ENCODE data around the gene SMIM43. TPM values are rescaled to one million over a fixed set of nuclear protein-coding genes. Genes with fewer than 3 reads are reported as not detected.
A peak's percentile ranks its signal among the peaks of the same experiment; 100 is the strongest.
"Not testable (repeated sequence)": the region's sequence is repeated elsewhere in the genome, so short reads cannot be mapped to it uniquely, and the experiment has no call there.

The SMIM43 gene
- total RNA-seq, 1 donor, result 0.43 TPM

- no peak for TF ChIP-seq CTCF (IDR thresholded peaks at IDR 0.05; ENCODE audit: insufficient read depth, low read depth, low read length)
- no peak for DNase-seq (ENCODE audit: low read depth)
- H3K4me3 ChIP-seq (ENCODE audit: low read depth, low read length), result peak overlapping the region; percentile 54
These were observed 373 bp upstream of the SMIM43 start for GRCh38 chr4:121765368-121765705.

- TF ChIP-seq CTCF (IDR thresholded peaks at IDR 0.05; ENCODE audit: insufficient read depth, low read depth, low read length), result no peak
- H3K4me3 ChIP-seq (ENCODE audit: low read depth, low read length), result peak overlapping the region; percentile 54
- DNase-seq (ENCODE audit: low read depth), result no peak
These were observed 662 bp downstream of the SMIM43 start for GRCh38 chr4:121764303-121764701.

- no peak for TF ChIP-seq CTCF (IDR thresholded peaks at IDR 0.05; ENCODE audit: insufficient read depth, low read depth, low read length)
- no peak for DNase-seq (ENCODE audit: low read depth)
These were observed 4.8 kb downstream of the SMIM43 start for GRCh38 chr4:121760205-121760604.

GRCh38 chr4:121758925-121759568 is 5.9 kb downstream of the SMIM43 start:
- H3K4me3 ChIP-seq (ENCODE audit: low read depth, low read length), result no peak overlapping the region
- no peak for TF ChIP-seq CTCF (IDR thresholded peaks at IDR 0.05; ENCODE audit: insufficient read depth, low read depth, low read length)
- peak; percentile 38 for DNase-seq (ENCODE audit: low read depth)

More at GRCh38 chr4:121760205-121760604, 4.8 kb downstream of the SMIM43 start:
- no peak overlapping the region for H3K4me3 ChIP-seq (ENCODE audit: low read depth, low read length)

GRCh38 chr4:121752142-121752541 is 12.8 kb downstream of the SMIM43 start:
- not testable (repeated sequence) for H3K4me3 ChIP-seq (ENCODE audit: low read depth, low read length)
- DNase-seq (ENCODE audit: low read depth), result peak; percentile 60

- no peak for DNase-seq (ENCODE audit: low read depth)
- no peak overlapping the region for H3K4me3 ChIP-seq (ENCODE audit: low read depth, low read length)
- no peak for TF ChIP-seq CTCF (IDR thresholded peaks at IDR 0.05; ENCODE audit: insufficient read depth, low read depth, low read length)
These were observed 15.7 kb downstream of the SMIM43 start for GRCh38 chr4:121749225-121749624.

- DNase-seq (ENCODE audit: low read depth), result no peak
- no peak overlapping the region for H3K4me3 ChIP-seq (ENCODE audit: low read depth, low read length)
- TF ChIP-seq CTCF (IDR thresholded peaks at IDR 0.05; ENCODE audit: insufficient read depth, low read depth, low read length), result no peak
These were observed 22.2 kb downstream of the SMIM43 start for GRCh38 chr4:121742794-121743193.

Data from fibroblast of villous mesenchyme (primary cell).